Endothelial cell of umbilical vein (primary cell): ENCODE measurements around the gene TBRG1. TPM values are rescaled to one million over a fixed set of nuclear protein-coding genes. Genes with fewer than 3 reads are reported as not detected.

Experiments used
- BruUV-seq: library from RNA; stranded (reverse); fragments of 400-500 nt; replicated peaks from 2 replicates; lab custom pipeline; 2021; lab: Mats Ljungman, UMichigan
- CTCF ChIA-PET: fragments of 300-600, 350-600 bp; sonication (Branson Sonifier 250); formaldehyde crosslinking; loops from one replicate; lab custom pipeline; 2021; ENCODE audit warnings: antibody characterized with exemption, inconsistent platforms; lab: Charles Lee
- POLR2A ChIA-PET: fragments of 300-600, 350-600 bp; sonication (Branson Sonifier 250); formaldehyde crosslinking; loops from one replicate; lab custom pipeline; 2021; ENCODE audit warnings: antibody characterized with exemption, inconsistent platforms; lab: Charles Lee
- DNase-seq: peaks from one replicate; pipeline ENCODE4 v3.0.0-alpha.2; 2011; ENCODE audit warnings: low read depth, low spot score
- FAIRE-seq: peaks from 2 replicates; lab custom pipeline; 2011; peaks lifted over from hg19 to GRCh38; lab: Jason Lieb, UNC
- H2AFZ ChIP-seq: 2 replicates; pipeline ENCODE4 v1.6.0; 2012; ENCODE audit warnings: low read depth, low read length, control low read depth, inconsistent platforms
- H3K27ac ChIP-seq: 2 replicates; pipeline ENCODE4 v1.5.1; 2011; ENCODE audit warnings: low read depth, mild to moderate bottlenecking, control low read depth, low read length, moderate library complexity; ENCODE audit not compliant: insufficient read depth
- H3K27me3 ChIP-seq, 2 experiments: 2 replicates each; pipeline versions ENCODE4 v1.6.0 to v1.6.1; 2011; ENCODE audit warnings: low read length in 2 of 2, mixed read lengths in 1 of 2; ENCODE audit not compliant: control insufficient read depth in 2 of 2, insufficient read depth in 2 of 2
- H3K36me3 ChIP-seq, 2 experiments: 2 replicates in 1 of 2; 3 replicates in 1 of 2; pipeline ENCODE4 v1.5.1; 2011; ENCODE audit warnings: low read length in 2 of 2, mild to moderate bottlenecking in 1 of 2, moderate library complexity in 1 of 2; ENCODE audit not compliant: control insufficient read depth in 2 of 2, insufficient read depth in 2 of 2; ENCODE audit errors: extremely low read depth in 1 of 2
- H3K4me1 ChIP-seq: 3 replicates; pipeline ENCODE4 v1.5.1; 2011; ENCODE audit warnings: mild to moderate bottlenecking, low read length; ENCODE audit not compliant: control insufficient read depth, insufficient read depth; ENCODE audit errors: extremely low read depth
- H3K4me2 ChIP-seq: 2 replicates; pipeline ENCODE4 v1.6.1; 2011; ENCODE audit warnings: low read length, control low read depth, mixed read lengths; ENCODE audit not compliant: insufficient read depth
- H3K4me3 ChIP-seq, 3 experiments: fragments of 200-600 bp in 1 of 3; sonication (generic), shearing (Covaris generic) in 1 of 3; replicated peaks in 1 of 3; 2 replicates each; pipeline ENCODE4 v1.5.1; 2011 to 2016; ENCODE audit warnings: control low read depth in 3 of 3, low read length in 3 of 3, mild to moderate bottlenecking in 2 of 3, inconsistent platforms in 1 of 3, low read depth in 1 of 3, moderate library complexity in 1 of 3; ENCODE audit not compliant: insufficient read depth in 1 of 3
- H3K79me2 ChIP-seq: 2 replicates; pipeline ENCODE4 v1.6.0; 2012; ENCODE audit warnings: low read length, inconsistent platforms; ENCODE audit not compliant: control insufficient read depth, insufficient read depth
- H3K9ac ChIP-seq: replicated peaks from 2 replicates; pipeline ENCODE3; 2011; ENCODE audit warnings: low read length, control low read depth; ENCODE audit not compliant: insufficient read depth; ENCODE audit errors: extremely low read depth
- H3K9me1 ChIP-seq: replicated peaks from 3 replicates; pipeline ENCODE4 v1.6.0; 2011; ENCODE audit warnings: mild to moderate bottlenecking, low read length; ENCODE audit not compliant: control insufficient read depth, insufficient read depth; ENCODE audit errors: extremely low read depth
- H3K9me3 ChIP-seq: replicated peaks from 2 replicates; pipeline ENCODE4 v1.5.1; 2012; ENCODE audit warnings: low read length, inconsistent platforms; ENCODE audit not compliant: control insufficient read depth, insufficient read depth
- H4K20me1 ChIP-seq: replicated peaks from 2 replicates; pipeline ENCODE3; 2011; ENCODE audit warnings: mild to moderate bottlenecking, low read length; ENCODE audit not compliant: control insufficient read depth, insufficient read depth; ENCODE audit errors: extremely low read depth
- EZH2 ChIP-seq: IDR thresholded peaks from 2 replicates; pipeline ENCODE4 v1.6.1; 2012; ENCODE audit warnings: borderline replicate concordance, low read depth, mild to moderate bottlenecking, moderate library complexity, low read length, inconsistent platforms; ENCODE audit not compliant: severe bottlenecking
- FOS ChIP-seq: IDR thresholded peaks from 2 replicates; pipeline ENCODE4 v1.6.1; 2011; ENCODE audit warnings: mild to moderate bottlenecking, low read length, moderate library complexity, borderline replicate concordance; ENCODE audit not compliant: insufficient read depth
- GATA2 ChIP-seq: IDR thresholded peaks from 2 replicates; pipeline ENCODE4 v1.7.0; 2011; ENCODE audit warnings: low read depth, mild to moderate bottlenecking, moderate library complexity, mixed read lengths, low read length; ENCODE audit not compliant: insufficient read length, insufficient read depth
- JUN ChIP-seq: IDR thresholded peaks from 2 replicates; pipeline ENCODE4 v1.6.1; 2011; ENCODE audit warnings: borderline replicate concordance, low read depth; ENCODE audit not compliant: insufficient read length, insufficient read depth
- MYC ChIP-seq: IDR thresholded peaks from one replicate; pipeline ENCODE4 v1.6.1; 2011; ENCODE audit warnings: mild to moderate bottlenecking, low read depth, low read length
- POLR2A ChIP-seq: IDR thresholded peaks from 2 replicates; pipeline ENCODE4 v1.6.1; 2012; ENCODE audit warnings: low read depth, mild to moderate bottlenecking, control low read depth, low read length
- POLR2AphosphoS5 ChIP-seq: IDR thresholded peaks from 2 replicates; pipeline ENCODE4 v1.6.1; 2012; ENCODE audit warnings: low read depth, mild to moderate bottlenecking, control low read depth, low read length, moderate library complexity; ENCODE audit not compliant: insufficient read depth
- dilution Hi-C: fragments of 300-500 bp; cut with MboI; formaldehyde crosslinking; loops from one replicate; pipeline ENCODE4 v1.15.0; 2019; ENCODE audit warnings: low sequenced_read_pairs; ENCODE audit not compliant: extremely low pct_ligation_motif_present
- intact Hi-C: fragments of 100-400 bp; cut with micrococcal nuclease; formaldehyde crosslinking; loops from one replicate; pipeline ENCODE4 v1.10.0; 2022
- polyA plus RNA-seq, 4 experiments: library from polyadenylated mRNA; depleted of rRNA in 3 of 4; stranded (reverse) in 3 of 4; unstranded in 1 of 4; fragments of >200 nt; gene quantifications; 2 replicates each; pipeline versions ENCODE4 v1.2.1 to v1.2.3, GENCODE V29; 2011 to 2012; ENCODE audit warnings: missing spikeins in 1 of 4
- total RNA-seq: library from RNA; stranded (reverse); gene quantifications from 2 replicates; pipeline ENCODE4 v1.2.3, GENCODE V29; 2021
- TF ChIP-seq, protein P1 (sequence below): IDR thresholded peaks from 2 replicates; pipeline ENCODE4 v1.6.1; 2011; ENCODE audit not compliant: insufficient read depth, insufficient read length
- TF ChIP-seq, protein P2 (sequence below), 2 donors: IDR thresholded peaks; 1 replicate in 1 of 2; 2 replicates in 1 of 2; pipeline ENCODE4 v1.5.1; 2011; ENCODE audit warnings: low read length in 2 of 2, mild to moderate bottlenecking in 2 of 2, moderate library complexity in 2 of 2, control low read depth in 1 of 2, inconsistent platforms in 1 of 2, low read depth in 1 of 2; ENCODE audit not compliant: insufficient read depth in 1 of 2; ENCODE audit errors: extremely low read depth in 1 of 2

The TBRG1 gene
- total and polyA plus RNA-seq, 2 donors (not counting 3 experiments of a cell fraction or from before 2014, with no cell fraction given): 22.4 to 29.6 TPM

DNA sequence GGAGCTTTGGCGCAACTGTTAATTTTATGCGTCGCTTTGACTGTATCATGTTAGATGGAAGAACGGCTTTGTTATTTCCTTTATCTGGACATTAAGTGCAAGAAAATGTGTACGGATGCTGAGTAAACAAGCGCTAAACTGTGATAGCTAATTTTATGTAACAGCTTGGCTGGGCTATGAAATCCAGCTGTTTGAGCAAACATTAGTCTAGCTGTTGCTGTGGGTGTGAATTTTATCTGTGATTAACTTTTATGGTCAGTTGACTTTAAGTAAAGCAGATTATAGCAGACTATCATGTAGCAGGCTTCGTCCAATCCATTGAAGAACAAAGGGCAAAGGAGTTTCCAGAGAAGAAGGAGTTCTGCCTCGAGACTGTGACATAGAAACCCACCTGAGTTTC is 38.9 kb upstream of the TBRG1 start:
- intact Hi-C loops (no loop called here), dilution Hi-C loops (no loop called here)
- Histone ChIP-seq H3K9me1 (no peaks in the 10 kb centered on the region), H3K4me1 (no peaks in the 10 kb centered on the region), H3K4me3 (no peak overlapping the region), H3K4me2 (no peak overlapping the region), H3K9me3 (no peaks in the 10 kb centered on the region), H3K27ac (no peak overlapping the region), H3K9ac (no peak overlapping the region), H3K27me3 (peaks cover 8 to 14% of the 10 kb centered on the region in 2 experiments), H3K36me3 (no peaks in the 10 kb centered on the region), H4K20me1 (no peaks in the 10 kb centered on the region), H2AFZ (no peak overlapping the region), H3K79me2 (no peaks in the 10 kb centered on the region)
- DNase-seq (no peak), FAIRE-seq (no peak)
- BruUV-seq: no TSS peak
- no peak for TF ChIP-seq JUN
- TF ChIP-seq, protein P1, sequence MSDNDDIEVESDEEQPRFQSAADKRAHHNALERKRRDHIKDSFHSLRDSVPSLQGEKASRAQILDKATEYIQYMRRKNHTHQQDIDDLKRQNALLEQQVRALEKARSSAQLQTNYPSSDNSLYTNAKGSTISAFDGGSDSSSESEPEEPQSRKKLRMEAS: no peak
- TF ChIP-seq EZH2: no peak
- no peak for TF ChIP-seq POLR2A
- TF ChIP-seq, protein P2, sequence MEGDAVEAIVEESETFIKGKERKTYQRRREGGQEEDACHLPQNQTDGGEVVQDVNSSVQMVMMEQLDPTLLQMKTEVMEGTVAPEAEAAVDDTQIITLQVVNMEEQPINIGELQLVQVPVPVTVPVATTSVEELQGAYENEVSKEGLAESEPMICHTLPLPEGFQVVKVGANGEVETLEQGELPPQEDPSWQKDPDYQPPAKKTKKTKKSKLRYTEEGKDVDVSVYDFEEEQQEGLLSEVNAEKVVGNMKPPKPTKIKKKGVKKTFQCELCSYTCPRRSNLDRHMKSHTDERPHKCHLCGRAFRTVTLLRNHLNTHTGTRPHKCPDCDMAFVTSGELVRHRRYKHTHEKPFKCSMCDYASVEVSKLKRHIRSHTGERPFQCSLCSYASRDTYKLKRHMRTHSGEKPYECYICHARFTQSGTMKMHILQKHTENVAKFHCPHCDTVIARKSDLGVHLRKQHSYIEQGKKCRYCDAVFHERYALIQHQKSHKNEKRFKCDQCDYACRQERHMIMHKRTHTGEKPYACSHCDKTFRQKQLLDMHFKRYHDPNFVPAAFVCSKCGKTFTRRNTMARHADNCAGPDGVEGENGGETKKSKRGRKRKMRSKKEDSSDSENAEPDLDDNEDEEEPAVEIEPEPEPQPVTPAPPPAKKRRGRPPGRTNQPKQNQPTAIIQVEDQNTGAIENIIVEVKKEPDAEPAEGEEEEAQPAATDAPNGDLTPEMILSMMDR (IDR thresholded peaks at IDR 0.05; ENCODE audit: extremely low read depth in 1 of 2, insufficient read depth in 1 of 2, low read depth in 1 of 2, low read length in 2 of 2): no peak
- no peak for TF ChIP-seq POLR2AphosphoS5
- TF ChIP-seq FOS: no peak
- no peak for TF ChIP-seq MYC
- TF ChIP-seq GATA2: no peak
- POLR2A ChIA-PET: no interaction called here
- CTCF ChIA-PET: interaction anchor here (1.1 to 3.9 kb wide), 4 partner anchors 15 to 182 kb away, joined by 3 to 52 read pairs (median 4); no protein-coding TSS in a partner anchor
